WERI-Rb-1 (cell line): ENCODE measurements around the gene BRI3BP.
"Not testable (repeated sequence)": the region's sequence is repeated elsewhere in the genome, so short reads cannot be mapped to it uniquely, and the experiment has no call there.

Source experiments
- DNase-seq: peaks from one replicate; pipeline ENCODE4 v3.0.0-alpha.2; 2020
- H3K27ac ChIP-seq: fragments of 250-450 bp; sonication (Bioruptor Pico); 2 replicates; pipeline ENCODE4 v1.5.1; 2020; ENCODE audit warnings: mild to moderate bottlenecking, moderate library complexity
- H3K27me3 ChIP-seq: fragments of 250-450 bp; sonication (Bioruptor Pico); 2 replicates; pipeline ENCODE4 v1.5.1; 2021; ENCODE audit warnings: mild to moderate bottlenecking, low read depth, moderate library complexity; ENCODE audit not compliant: insufficient read depth, severe bottlenecking
- H3K36me3 ChIP-seq: fragments of 250-450 bp; sonication (Bioruptor Pico); 2 replicates; pipeline ENCODE4 v1.5.1; 2020; ENCODE audit warnings: mild to moderate bottlenecking, moderate library complexity
- H3K4me3 ChIP-seq: 2 replicates; pipeline ENCODE4 v1.5.1; 2011; ENCODE audit warnings: low read depth, mild to moderate bottlenecking, control low read depth, low read length
- H3K9me3 ChIP-seq: fragments of 250-450 bp; sonication (Bioruptor Pico); 2 replicates; pipeline ENCODE4 v1.5.1; 2021; ENCODE audit warnings: mild to moderate bottlenecking, moderate library complexity; ENCODE audit not compliant: severe bottlenecking
- TF ChIP-seq, protein P1 (sequence below): IDR thresholded peaks from 2 replicates; pipeline ENCODE4 v1.5.1; 2011; ENCODE audit warnings: low read depth, mild to moderate bottlenecking, control low read depth, inconsistent platforms, low read length

Gene BRI3BP

GRCh38 chr12:125024949-125025563, 31.6 kb downstream of the BRI3BP start:
- Histone ChIP-seq H3K4me3 (no peak overlapping the region), H3K27me3 (no peaks in the 10 kb centered on the region), H3K9me3 (no peaks in the 10 kb centered on the region), H3K36me3 (peaks cover 47% of the 10 kb centered on the region), H3K27ac (no peak overlapping the region)
- TF ChIP-seq, protein P1, sequence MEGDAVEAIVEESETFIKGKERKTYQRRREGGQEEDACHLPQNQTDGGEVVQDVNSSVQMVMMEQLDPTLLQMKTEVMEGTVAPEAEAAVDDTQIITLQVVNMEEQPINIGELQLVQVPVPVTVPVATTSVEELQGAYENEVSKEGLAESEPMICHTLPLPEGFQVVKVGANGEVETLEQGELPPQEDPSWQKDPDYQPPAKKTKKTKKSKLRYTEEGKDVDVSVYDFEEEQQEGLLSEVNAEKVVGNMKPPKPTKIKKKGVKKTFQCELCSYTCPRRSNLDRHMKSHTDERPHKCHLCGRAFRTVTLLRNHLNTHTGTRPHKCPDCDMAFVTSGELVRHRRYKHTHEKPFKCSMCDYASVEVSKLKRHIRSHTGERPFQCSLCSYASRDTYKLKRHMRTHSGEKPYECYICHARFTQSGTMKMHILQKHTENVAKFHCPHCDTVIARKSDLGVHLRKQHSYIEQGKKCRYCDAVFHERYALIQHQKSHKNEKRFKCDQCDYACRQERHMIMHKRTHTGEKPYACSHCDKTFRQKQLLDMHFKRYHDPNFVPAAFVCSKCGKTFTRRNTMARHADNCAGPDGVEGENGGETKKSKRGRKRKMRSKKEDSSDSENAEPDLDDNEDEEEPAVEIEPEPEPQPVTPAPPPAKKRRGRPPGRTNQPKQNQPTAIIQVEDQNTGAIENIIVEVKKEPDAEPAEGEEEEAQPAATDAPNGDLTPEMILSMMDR, result no peak
- DNase-seq, result no peak

DNA sequence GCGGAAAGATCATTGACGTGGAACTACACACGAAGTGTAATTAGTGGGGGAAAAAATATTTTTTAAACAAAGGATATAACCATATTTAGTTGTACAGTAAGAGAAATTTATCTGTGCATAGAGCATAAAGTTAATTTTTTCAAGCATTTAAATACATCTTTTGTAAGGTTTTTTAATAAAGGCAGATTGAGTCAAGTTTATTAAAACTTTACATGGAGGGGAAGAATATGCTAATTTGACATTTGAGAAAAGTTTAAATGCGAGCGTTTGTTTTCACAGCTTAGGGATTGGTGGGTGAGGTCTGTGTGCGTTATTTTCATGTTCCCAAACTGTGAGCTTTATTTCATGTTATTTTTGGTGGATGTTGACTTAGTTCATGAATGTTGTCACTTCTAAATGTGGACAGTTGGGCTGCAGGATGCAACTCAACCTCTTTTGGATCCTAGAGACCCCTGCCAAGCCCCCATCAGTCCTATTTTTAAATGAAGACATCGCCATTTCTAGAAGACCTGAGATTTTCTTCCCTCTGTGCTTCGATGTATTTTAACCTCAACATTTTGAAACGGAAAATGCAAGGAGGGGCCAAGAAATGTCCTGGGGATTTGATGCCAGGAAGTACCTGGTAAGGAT, 32.3 kb downstream of the BRI3BP start:
- H3K9me3 ChIP-seq, result no peaks in the 10 kb centered on the region
- H3K4me3 ChIP-seq, result no peak overlapping the region
- no peaks in the 10 kb centered on the region for H3K27me3 ChIP-seq
- H3K36me3 ChIP-seq, result peaks cover 42% of the 10 kb centered on the region
- DNase-seq, result no peak
- TF ChIP-seq, protein P1, result no peak
- H3K27ac ChIP-seq, result no peak overlapping the region

DNA sequence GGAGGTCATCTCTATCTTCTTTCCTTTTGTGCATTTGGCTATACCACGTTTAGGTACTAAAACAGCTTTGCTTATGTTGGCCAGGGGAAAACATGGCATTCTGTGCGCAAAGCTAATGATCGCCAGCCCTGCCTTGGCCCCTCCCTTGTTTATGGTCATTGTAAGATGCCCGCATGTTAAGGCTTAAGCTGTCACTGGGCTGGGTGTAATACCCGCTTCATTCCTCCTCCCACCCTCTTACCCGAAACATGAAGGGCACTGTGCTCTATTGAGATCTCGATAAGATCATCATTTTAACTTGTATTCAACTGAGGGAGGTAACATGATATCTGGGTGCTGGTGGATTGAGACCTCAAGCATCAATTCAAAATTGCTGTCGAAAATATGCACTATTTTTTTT, 34.7 kb downstream of the BRI3BP start:
- Histone ChIP-seq H3K27ac (no peak overlapping the region), H3K9me3 (no peaks in the 10 kb centered on the region), H3K27me3 (no peaks in the 10 kb centered on the region), H3K36me3 (peaks cover 31% of the 10 kb centered on the region), H3K4me3 (no peak overlapping the region)
- TF ChIP-seq, protein P1, result no peak
- DNase-seq, result no peak

DNA sequence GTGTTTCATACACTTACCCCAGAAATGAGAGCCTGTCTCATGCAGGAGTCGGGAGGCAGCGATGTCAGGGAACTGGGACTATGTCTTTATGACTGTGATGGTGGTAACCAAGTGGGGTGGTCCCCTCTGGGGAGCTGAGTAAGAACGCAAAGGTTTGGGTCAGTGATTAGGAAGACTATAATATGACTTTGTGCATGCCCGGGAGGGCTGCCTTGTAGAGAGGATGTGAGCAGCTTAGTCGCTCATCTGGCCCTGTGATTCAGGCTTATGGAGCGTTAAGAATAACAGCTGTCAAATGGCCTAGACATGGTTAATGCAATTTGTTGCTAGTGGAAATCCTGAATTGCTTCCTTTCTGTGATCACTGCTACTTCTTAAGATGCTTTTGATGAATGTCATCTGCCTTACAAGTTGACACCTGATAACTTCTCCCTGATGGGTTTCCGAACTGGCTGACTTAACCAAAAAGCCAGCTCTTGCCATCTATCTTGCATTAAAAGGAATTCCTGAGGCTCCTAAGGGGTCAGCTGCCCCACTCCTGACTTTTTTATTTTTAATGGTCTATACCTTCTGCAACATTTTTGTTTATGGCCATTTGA, 36.4 kb downstream of the BRI3BP start:
- DNase-seq, result peak; percentile 65

DNA sequence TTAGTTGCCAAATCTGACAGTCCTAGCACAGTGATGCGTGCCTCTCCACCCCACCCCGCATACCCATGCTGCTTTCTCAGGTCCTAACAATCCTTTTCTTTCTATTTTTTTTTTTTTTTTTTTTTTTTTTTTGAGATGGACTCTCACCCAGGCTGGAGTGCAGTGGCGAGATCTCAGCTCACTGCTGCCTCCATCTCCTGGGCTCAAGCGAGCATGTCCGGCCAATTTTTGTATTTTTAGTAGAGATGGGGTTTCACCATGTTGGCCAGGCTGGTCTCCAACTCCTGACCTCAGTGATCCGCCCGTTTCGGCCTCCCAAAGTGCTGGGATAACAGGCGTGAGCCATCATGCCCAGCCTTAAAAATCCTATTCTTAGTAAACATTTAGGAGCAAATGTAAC, 38.0 kb downstream of the BRI3BP start:
- not testable (repeated sequence) for H3K27me3 ChIP-seq, DNase-seq, H3K36me3 ChIP-seq

More for the DNA sequence above, 36.4 kb downstream of the BRI3BP start:
- TF ChIP-seq, protein P1, result no peak
- Histone ChIP-seq H3K9me3 (peaks cover 3% of the 10 kb centered on the region), H3K4me3 (no peak overlapping the region), H3K27ac (peak overlapping the region; percentile 72), H3K27me3 (no peaks in the 10 kb centered on the region), H3K36me3 (peaks cover 18% of the 10 kb centered on the region)

DNA sequence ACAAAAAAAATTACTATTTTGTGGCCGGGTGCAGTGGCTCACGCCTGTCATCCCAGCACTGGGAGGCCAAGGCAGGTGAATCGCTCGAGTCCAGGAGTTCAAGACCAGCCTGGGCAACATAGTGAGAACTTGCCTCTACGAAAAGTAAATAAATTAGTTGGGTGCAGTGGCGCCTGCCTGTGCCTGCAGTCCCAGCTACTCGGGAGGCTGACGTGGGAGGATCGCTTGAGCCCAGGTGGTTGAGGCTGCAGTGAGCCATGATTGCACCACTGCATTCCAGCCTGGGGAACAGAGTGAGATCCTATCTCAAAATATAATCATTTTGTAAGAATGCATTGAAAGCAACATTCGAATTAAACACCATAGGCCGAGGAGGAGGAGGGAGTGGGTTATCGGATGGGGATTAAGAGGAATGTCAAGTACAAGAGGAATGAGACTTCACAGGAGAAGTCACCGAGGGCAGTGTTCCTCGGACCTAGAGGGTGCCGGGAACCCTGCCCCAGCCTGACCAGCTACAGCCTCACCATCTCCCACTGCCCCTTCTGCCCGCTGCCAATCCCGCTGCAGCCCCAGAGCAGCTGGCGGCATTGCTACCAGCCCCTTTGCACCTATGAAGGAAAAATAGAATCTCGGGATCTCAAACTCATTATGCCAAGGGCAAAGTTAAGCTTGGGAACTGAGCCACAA, 39.2 kb downstream of the BRI3BP start:
- no peak overlapping the region for H3K27ac ChIP-seq
- peaks cover 3% of the 10 kb centered on the region for H3K36me3 ChIP-seq
- H3K4me3 ChIP-seq, result no peak overlapping the region
- no peaks in the 10 kb centered on the region for H3K27me3 ChIP-seq
- peaks cover 5% of the 10 kb centered on the region for H3K9me3 ChIP-seq
- DNase-seq, result no peak
- TF ChIP-seq, protein P1, result no peak

More for the DNA sequence above, 38.0 kb downstream of the BRI3BP start:
- not testable (repeated sequence) for H3K9me3 ChIP-seq, H3K27ac ChIP-seq, H3K4me3 ChIP-seq
